ENCODE results near the gene PTPRCAP.
"Not testable (repeated sequence)": the region's sequence is repeated elsewhere in the genome, so short reads cannot be mapped to it uniquely, and the experiment has no call there.

The PTPRCAP gene

GRCh38 chr11:67407688-67408163 is 29.8 kb downstream of the PTPRCAP start:
- no peak for DNase-seq

- DNase-seq = no peak
These were observed 30.4 kb downstream of the PTPRCAP start for GRCh38 chr11:67406969-67407687.

- no peak for DNase-seq
These were observed 31.0 kb downstream of the PTPRCAP start for GRCh38 chr11:67406420-67406968.

- DNase-seq = no peak
These were observed 31.7 kb downstream of the PTPRCAP start for GRCh38 chr11:67405688-67406339.

- DNase-seq = no peak
These were observed 32.3 kb downstream of the PTPRCAP start for GRCh38 chr11:67405196-67405567.

GRCh38 chr11:67404515-67405195 is 32.8 kb downstream of the PTPRCAP start:
- no peak for DNase-seq

GRCh38 chr11:67403085-67403484 is 34.4 kb downstream of the PTPRCAP start:
- DNase-seq = not testable (repeated sequence)

- DNase-seq = not testable (repeated sequence)
These were observed 35.2 kb downstream of the PTPRCAP start for GRCh38 chr11:67402192-67402839.

- peak; percentile 56 for DNase-seq
These were observed 35.8 kb downstream of the PTPRCAP start, which contains the start of gene PPP1CA for GRCh38 chr11:67401495-67402191. TSS of gene PPP1CA (minus strand) at chr11:67401858. CDS start at chr11:67401782, 76 bp downstream.

GRCh38 chr11:67400942-67401494 is 36.5 kb downstream of the PTPRCAP start:
- DNase-seq = no peak

- no peak for DNase-seq
These were observed 37.1 kb downstream of the PTPRCAP start for GRCh38 chr11:67400251-67400941.

- no peak for DNase-seq
These were observed 38.6 kb downstream of the PTPRCAP start for GRCh38 chr11:67398661-67399563.

- no peak for DNase-seq
These were observed 39.4 kb downstream of the PTPRCAP start for GRCh38 chr11:67397986-67398660.

GRCh38 chr11:67397536-67397935 is 39.9 kb downstream of the PTPRCAP start:
- DNase-seq = no peak

GRCh38 chr11:67396587-67397389 is 40.7 kb downstream of the PTPRCAP start:
- no peak for DNase-seq

GRCh38 chr11:67396259-67396581 is 41.3 kb downstream of the PTPRCAP start:
- DNase-seq = no peak

GRCh38 chr11:67395555-67396258 is 41.8 kb downstream of the PTPRCAP start:
- DNase-seq = no peak

- DNase-seq = no peak
These were observed 43.5 kb downstream of the PTPRCAP start for GRCh38 chr11:67393990-67394389.
